HUDEP-2 (cell line): ENCODE results near the gene PUS3.
A peak's percentile ranks its signal among the peaks of the same experiment; 100 is the strongest.

ENCODE experiments used
- DNase-seq, 76 experiments: peaks; one replicate each; lab custom pipeline; 2025; ENCODE audit not compliant: unreplicated experiment in 76 of 76; lab: John Stamatoyannopoulos, UW

The PUS3 gene

GRCh38 chr11:125902927-125903710 lies at the start of gene PUS3:
Gene PUS3, minus strand, starts transcription at chr11:125903206. Its CDS starts 6,922 bp downstream, at chr11:125896284.
- peak in 75 of 76 experiments; percentile 7 to 89 (median 69) for DNase-seq

GRCh38 chr11:125952559-125952958 lies 49.6 kb upstream of the PUS3 start:
- no peak for DNase-seq

DNA sequence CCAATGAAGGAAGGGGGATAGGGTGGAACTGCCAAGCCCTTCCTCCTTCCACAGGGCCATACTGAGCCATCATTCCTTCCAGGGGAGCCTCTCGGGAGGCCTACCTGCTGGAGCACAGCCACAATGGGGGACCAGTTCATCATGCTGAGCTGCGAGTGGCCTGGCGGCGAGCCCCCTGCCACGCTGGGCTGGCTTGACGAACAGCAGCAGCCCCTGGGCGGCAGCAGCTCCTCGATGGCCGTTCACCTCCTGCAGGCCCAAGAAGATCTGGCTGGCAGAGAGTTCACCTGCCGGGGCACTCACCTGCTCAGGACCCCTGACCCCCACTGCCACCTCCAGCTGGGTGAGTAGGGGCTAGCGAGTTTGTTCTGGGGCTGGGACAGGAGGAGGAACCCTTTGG lies 48.7 kb upstream of the PUS3 start:
- DNase-seq: no peak

- no peak for DNase-seq
These were observed 48.0 kb upstream of the PUS3 start for GRCh38 chr11:125950696-125951651.

DNA sequence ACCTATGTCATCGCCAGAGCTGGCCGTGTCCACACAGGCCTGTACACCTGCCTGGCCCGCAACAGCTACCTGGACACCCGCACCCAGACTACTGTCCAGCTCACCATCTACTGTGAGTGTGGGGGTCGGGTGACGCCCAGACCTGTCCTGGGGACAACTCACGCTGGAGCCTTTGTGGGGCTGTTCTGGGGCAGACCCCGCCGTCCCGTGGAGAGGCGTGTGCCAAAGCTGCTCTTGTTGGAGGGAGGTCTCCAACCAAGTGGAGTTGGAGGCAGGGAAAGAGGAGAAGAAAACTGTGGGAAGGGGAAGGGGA lies 47.1 kb upstream of the PUS3 start:
- no peak for DNase-seq

DNA sequence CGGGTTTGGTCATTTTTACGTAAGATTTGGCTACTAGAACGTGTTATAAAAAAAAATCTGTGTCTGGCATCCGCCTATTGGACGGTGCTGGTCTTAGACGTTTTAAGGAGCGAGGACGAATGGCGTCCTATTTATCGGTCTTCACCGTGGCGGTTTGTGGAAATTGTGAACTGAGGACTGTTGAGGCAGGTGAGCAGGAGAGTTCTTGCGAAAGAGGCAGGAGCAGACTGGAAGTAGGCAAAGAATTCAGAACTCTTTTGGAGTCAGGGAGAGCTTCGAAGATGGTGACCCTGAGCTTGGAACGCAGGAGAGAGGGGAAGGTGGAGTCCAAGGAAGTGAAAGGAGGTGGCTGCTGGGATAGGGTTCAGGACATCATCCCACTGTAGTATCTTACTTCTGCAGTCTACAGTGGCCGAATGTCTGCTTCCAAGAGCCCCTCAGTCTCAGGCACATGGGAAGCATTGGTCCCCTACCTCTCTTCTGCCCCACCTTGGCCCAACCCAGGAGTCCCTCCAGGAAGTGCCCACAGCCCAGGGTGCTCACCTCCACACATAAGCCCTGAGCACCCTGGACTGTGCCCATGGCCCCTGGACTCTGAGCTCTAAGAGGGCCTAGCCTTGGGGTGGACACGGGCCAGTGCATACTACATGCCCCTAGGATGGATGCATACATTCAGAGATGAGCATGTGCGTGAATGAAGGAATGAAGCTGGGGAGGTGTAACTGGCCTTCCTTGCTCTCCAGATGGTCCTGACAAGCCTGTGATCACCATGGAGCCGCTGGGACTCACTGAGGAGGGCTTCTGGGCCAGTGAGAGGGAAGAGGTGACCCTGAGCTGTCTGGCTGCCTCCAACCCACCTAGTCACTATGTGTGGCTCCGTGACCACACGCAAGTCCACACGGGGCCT lies 46.5 kb upstream of the PUS3 start:
- DNase-seq: no peak

- DNase-seq: no peak
These were observed 45.5 kb upstream of the PUS3 start for GRCh38 chr11:125948278-125949051.

- no peak for DNase-seq
These were observed 44.6 kb upstream of the PUS3 start for GRCh38 chr11:125947419-125948277.

GRCh38 chr11:125946712-125947418 lies 43.9 kb upstream of the PUS3 start:
- no peak for DNase-seq

DNA sequence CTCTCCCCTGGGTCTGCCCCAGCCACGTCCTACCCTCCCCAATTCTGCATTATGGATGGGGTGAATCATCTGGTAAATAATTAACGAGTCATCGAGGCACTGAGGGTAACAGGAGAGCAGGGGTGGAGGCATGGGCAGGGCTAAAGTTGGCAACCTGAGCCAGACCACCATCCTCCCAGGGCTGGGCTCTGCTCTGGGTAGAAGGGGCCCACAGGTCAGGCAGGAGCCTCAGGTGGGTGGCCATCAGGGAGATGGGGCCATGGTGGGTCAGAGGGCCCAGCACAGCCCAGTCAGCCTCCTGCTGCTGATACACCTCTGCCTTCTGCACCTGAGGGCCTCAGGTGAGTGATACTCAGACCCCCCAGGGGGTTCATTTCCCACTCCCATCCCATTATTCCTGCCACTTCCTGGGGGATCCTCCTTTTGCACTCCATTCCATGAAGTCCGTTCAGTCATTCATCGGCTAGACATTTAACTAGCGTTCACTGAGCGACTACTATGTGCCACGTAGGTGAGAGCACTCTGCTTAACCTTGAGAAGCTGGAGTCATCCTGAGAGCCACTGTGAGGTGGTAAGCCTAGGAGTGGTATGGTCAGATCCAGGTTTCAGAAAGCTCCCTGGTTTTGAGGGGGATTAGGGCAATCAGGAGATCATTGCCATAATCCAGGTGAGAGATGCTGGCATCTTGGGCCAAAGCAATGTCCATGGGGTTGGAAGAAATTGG lies 43.0 kb upstream of the PUS3 start, which contains the start of gene VSIG10L2:
Gene VSIG10L2 (plus strand): TSS at position 248 of the 724 bp plus-strand sequence. CDS start 12 bp downstream, at position 260.
- DNase-seq: no peak

DNA sequence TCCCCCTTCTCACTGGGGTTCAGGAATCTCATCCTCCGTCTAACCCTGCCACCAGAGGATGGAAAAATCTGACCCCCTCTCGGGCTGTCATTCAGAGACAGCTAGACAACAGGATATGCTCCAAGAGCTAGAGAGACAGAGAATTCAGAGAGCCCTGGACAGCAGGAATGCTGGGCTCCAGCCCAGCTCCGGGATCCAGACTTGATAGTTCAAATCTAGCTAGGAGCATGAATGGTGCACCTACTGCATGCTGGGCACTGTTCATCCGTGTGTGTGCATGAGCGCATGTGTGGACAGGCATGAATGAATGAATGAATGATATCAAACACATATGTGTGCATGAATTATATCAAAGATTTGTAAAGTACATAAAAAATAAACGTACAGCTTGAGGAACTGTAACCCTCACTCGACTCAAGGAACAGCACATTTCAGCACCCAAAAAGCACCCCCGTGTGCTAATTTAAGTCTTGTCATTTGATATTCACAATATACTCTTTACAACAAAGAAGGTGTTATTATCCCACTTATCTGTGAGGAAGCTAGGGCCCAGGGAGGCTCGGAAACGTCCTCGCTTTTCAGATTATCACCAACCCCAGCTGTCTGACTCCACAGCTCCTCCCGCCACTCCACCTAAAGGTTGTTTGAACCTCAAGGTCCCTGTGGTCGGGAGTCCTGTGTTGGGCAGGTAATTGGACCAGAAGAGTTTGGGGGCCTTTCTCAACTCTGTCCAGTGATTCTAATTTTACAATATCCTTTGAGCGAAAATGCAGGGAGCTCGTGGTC lies 42.2 kb upstream of the PUS3 start:
- DNase-seq: no peak

DNA sequence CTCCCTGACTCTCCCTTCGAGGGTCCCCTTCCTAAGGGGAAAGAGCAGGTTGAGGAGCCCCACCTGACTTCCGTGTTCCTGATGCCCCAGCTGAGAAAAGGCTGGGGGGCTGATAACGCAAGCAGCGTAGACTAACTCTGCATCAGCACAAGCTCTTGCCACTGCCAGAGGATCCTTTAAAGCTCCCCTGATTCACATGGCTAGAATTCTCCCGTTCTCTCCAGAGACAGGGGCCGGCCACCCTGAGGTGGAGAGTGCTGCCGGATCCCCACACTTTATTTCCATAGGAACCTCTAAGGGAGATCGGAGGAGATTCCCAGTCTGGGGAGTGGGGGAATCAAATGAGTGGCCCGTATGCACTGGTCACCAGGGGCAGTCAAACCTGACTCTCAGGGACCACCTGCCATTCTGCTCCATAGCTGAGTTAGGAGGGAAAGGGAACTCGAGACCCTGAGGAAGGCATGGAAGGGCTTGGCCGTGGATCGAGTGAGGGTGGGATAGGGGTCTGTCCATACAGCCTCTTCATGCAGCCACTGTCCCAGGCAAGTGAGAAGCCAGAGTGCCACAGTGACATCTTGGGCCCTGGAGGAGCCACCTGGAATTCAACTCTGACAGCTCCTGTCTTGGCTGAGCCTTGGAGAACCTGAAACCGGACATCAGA lies 41.5 kb upstream of the PUS3 start:
- DNase-seq: no peak

DNA sequence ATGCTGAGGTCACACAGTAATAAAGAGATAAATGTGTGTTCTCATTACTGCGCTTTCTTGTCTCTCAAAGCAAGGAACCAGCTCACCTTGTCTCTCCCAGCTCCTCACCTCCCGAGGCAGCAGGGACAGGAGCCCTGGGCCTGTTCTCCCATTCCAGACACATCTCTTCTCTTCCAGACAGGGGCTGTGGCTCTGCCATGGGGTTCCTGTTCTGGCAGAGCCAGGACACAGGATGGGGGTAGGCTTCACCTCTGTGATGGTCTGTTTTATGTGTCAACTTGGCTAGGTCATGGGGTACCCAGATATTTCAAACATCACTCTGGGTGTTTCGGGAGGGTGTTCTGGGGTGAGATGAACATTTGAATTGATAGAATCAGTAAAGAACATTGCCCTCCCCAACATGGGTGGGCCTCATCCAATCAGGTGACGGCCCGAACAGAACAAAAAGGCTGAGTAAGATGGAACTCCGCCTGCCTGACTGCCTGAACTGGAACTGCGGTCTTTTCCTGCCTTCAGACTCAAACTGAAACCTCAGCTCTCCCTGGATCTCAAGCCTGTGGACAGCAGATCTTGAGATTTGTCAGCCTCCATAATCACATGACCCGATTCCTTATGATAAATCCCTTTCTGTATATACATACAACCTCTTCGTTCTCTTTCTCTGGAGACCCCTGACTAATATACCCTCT lies 40.8 kb upstream of the PUS3 start:
- DNase-seq: no peak

GRCh38 chr11:125942771-125943428 lies 39.9 kb upstream of the PUS3 start:
- no peak for DNase-seq
